ENCODE measurements around the gene WSCD2.

The WSCD2 gene

DNA sequence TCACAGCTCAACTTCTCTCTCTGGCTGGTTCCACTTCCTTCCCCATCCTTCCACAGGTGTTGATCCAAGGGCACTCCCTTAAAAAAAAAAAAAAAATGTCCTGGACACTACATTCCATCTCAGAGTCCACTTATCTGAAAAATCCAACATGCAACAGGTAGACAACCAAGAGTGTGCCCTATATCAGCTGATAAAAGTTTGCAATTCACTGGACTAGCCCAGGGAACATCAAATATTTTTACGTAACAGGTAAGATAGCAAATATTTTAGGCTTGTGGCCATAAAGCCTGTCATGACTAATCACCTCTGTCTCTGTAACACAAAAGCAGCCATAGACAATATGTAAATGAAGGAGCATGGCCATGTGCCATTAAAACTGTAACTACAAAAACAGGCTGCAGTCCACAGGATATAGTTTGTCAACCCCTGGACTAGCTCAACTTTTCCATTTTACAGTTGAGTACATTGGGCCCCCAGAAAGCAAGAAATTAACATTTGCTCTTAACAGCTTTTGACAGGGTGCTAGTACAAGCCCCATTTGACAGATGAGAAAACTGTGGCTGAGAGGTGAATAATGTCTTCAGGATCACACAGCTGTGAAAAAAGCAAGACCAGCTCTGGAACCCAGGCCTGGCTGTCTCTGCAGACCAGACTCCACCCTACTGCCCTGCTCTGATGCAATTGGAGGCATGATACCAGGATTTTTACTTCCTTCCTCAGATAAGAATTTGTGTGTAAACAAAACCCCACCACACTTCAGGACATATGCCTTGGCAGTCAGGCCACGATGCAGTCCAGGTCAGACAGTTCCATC lies 141.2 kb downstream of the WSCD2 start:
- DNase-seq (ENCODE audit: low spot score), result no peak

- DNase-seq (ENCODE audit: low spot score), result no peak
These were observed 141.7 kb downstream of the WSCD2 start for GRCh38 chr12:108270849-108271143.

GRCh38 chr12:108271951-108272872 lies 143.1 kb downstream of the WSCD2 start:
- DNase-seq (ENCODE audit: low spot score), result no peak

DNA sequence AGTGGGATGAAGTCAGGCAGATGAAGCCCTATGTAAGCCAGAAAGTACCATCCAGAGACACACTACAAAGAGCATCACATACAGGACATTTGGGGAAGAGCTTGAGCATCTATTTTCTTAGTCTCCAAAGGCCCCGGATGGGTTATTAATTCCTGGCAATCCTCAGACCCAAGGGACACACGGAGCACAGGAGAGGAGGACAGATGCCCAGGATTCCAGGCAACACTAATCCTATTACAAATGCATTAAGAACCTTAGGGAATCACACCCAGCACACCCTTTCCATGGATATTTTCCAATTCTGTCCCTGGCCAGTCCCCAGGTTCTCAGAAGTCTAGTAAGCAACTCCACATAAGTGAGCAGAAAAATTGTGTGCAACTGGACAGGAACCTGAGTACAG lies 144.1 kb downstream of the WSCD2 start:
- no peak for DNase-seq (ENCODE audit: low spot score)

DNA sequence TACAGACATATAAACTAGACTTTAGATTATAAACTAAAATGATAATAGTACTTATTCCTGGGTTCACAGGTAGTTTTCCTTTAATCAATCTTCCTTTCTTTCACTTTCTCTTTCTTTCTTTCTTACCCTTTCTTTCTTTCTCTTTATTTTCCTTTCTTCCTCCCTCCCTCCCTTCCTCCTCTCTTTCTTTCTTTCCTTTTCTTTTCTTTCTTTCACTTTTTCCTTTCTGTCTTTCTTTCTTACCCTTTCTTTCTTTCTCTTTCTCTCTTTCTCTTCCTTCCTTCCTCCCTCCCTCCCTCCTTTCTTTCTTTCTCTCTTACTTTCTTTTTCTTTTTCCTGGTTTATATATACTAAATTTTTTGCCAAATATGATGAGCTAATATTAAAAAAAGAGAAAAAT lies 148.5 kb downstream of the WSCD2 start:
- DNase-seq (ENCODE audit: low spot score), result no peak

DNA sequence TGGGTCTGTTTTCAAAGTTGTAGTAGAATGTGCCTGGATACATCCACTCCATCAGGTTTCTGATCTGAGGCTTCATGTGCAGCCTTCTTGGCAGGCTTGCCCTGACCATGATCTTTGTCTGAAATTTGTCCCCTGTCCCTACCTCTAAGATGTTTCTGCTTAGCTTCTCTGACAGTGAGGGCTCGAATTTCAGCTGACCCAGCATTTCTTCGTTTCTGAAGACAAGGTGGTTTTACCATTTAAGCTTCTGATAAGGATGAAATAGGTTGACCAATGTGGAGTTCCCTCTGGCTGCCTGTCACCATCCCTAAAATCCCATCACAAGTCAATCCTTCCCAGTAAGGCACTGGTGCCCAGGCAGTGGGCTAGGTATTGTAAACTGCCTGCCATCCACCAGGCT lies 153.1 kb downstream of the WSCD2 start:
- no peak for DNase-seq (ENCODE audit: low spot score)

GRCh38 chr12:108282676-108283075 lies 153.6 kb downstream of the WSCD2 start:
- DNase-seq (ENCODE audit: low spot score), result no peak

- DNase-seq (ENCODE audit: low spot score), result no peak
These were observed 155.1 kb downstream of the WSCD2 start for GRCh38 chr12:108284163-108284562.

- DNase-seq (ENCODE audit: low spot score), result no peak
These were observed 155.9 kb downstream of the WSCD2 start for GRCh38 chr12:108285016-108285415.

DNA sequence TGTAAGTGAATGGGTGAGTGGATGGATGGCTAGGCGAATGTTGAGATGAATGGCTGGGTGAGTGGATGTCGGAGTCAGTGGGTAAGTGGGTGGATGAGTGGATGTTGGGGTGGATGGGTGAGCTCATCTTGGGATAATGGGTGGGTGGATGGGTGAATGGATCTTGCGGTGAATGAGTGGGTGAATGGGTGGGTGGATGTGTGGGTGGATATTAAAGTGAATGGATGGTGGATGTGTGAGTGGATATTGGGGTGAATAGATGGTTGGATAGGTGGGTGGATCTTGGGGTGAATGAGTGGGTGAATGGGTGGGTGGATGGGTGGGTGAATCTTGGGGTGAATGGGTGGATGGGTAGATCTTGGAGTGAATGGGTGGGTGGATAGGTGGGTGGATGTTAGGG lies 158.1 kb downstream of the WSCD2 start:
- DNase-seq (ENCODE audit: low spot score), result no peak

GRCh38 chr12:108289350-108290161 lies 160.5 kb downstream of the WSCD2 start:
- no peak for DNase-seq (ENCODE audit: low spot score)

DNA sequence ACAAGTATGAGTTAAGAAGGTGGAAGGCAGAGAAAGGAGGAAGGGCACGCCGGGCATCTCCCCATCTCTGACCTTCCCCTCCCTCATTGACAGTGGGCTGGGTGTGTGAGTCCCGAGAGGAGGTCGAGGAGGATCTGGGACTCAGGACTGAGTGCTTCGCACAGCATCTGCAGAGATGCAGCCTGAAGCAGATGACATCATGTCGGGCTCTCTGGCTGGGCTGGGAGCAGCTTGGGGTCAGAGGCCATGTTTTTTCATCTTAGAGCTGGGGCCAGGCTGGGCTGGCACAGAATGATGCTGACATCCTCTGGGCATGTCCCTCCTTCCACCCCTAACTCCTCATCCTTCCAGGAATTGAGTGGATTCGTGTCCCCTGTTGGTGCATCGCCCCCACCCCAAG lies 166.6 kb downstream of the WSCD2 start:
- no peak for DNase-seq (ENCODE audit: low spot score)

- DNase-seq (ENCODE audit: low spot score), result no peak
These were observed 167.9 kb downstream of the WSCD2 start for GRCh38 chr12:108296945-108297344.

GRCh38 chr12:108297424-108297823 lies 168.3 kb downstream of the WSCD2 start:
- DNase-seq (ENCODE audit: low spot score), result no peak

DNA sequence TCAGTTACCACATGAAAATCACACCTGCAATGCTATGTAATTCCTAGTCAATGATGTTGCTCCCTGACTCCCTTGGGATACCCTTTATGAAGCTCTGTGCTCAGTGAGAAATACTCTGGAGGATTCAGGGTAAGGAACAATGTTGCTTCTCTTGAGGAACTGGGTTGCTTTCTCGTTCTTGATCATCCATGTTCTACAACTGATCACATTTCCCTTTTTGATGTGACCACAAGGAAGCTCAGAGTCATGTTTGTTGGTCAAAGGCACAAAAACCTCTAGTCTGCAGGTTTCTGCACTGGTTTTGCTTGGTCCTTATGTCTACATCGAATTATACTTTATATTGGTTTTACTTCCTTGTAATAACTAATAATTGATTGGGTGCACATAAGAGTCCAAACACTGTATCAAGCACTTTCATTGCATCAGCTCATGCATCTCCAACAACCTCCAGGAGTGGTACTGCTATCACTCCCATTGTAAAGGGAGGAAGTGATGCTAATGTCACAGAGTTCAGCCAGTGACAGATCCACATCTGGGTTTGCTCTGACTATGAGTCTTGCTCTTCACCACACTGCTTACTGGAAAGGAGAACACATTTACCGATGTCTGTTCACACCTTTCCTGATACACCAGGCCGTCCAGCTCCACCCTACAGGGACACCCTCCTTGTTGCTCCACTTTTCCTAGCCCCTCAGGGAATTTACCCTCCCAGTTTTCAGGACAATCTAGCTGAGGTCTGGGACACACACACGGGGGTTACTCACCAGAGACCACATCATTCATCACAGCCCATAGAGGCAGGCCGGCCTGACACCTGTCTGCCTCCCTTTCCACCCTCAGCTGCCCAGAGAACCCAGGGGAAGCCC lies 169.0 kb downstream of the WSCD2 start:
- DNase-seq (ENCODE audit: low spot score), result no peak

DNA sequence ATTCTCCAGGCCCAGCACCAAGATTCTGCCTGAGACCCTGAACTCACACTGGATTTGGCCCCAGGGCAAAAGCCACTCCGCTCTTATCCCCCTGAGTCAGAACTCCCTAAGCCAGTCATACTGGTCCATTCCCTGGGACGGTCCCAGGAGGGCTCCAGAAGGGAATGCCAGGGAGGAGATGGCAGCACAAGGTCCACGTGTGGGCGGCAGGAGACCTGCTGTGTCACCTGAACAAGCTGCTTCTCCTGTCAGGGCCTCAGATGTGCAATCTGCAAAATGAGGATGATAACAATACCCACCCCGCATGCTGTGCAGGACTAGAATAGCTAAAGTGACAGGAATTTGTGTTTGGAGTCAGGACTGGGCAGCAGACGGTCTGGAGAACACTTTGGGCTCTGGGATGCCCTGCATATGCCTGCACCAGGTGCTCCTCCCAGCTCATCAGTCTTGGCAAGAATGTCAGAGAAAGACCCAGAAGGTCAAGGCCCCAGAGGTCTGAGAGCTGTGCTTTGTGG lies 169.7 kb downstream of the WSCD2 start:
- DNase-seq (ENCODE audit: low spot score), result no peak

DNA sequence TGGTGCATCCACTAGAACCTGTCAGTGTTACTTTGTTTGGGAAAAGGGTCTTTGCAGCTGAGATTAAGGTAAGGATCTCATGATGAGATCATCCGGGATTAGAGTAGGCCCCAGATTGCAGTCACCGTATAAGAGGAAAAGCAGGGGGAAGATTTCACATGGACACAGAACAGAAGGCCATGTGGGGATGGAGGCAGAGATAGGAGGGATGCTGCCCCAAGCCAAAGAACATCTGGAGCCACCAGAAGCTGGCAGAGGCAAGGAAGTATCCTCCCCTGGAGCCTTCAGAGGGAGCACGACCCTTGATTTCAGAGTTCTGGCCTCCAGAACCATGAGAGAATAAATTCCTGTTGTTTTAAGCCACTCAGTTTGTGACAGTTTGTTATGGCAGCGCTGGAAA lies 170.4 kb downstream of the WSCD2 start:
- no peak for DNase-seq (ENCODE audit: low spot score)

Measured in hepatic stellate cell (primary cell).